Measurements from ENCODE around the gene BCL10. TPM values are rescaled to one million over a fixed set of nuclear protein-coding genes. Genes with fewer than 3 reads are reported as not detected.
A peak's percentile ranks its signal among the peaks of the same experiment; 100 is the strongest.

Gene BCL10
- total RNA-seq, 3 donors from 2014 or later (not counting 1 experiment from before 2014, with no cell fraction given), result 46.3 to 49.2 (median 48.7) TPM

DNA sequence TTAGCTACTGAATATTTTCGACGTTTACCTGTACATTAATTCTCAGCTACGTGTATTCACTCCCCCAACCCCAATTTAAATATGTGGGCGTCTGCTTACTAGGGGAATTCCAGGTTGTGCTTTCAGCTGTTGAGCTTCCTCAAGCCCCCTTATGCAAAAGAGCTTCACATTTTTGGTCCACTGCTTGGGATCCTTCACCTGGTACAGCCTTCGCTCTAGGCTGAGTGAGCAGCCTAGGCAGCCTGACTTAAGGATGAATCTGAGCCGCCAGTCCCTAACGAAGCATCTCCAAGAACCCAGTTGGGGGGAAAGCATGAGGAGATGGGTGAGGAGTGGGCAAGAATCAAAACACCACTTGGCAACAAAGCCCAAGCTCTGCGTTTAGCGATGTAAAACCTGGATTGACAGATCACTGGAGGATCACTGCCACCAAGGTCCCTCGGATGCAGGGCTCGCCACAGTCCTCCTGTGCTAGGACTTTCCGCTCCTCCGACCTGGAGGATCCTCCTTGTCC lies 674 bp downstream of the BCL10 start:
- DNase-seq (peak; percentile 29 to 68), ATAC-seq (no peak)
- Mint-ChIP-seq H3K4me3 (peak overlapping the region; percentile 86), H3K9me3 (no peaks in the 10 kb centered on the region), H3K4me1 (peaks cover 41% of the 10 kb centered on the region in 2 donors), H3K27ac (peak overlapping the region; percentile 88 to 90), H3K27me3 (ENCODE audit: low read depth in 2 of 2) (peaks cover 4 to 5% of the 10 kb centered on the region in 2 donors), H3K36me3 (no peaks in the 10 kb centered on the region)
- H3K4me1 ChIP-seq (ENCODE audit: control insufficient read depth, insufficient read depth, low read length), result peaks cover 9% of the 10 kb centered on the region
- intact Hi-C loops (cut with micrococcal nuclease), result loop anchor here (1.0 to 10.0 kb wide), 3 partner anchors 16 to 1639 kb away; partner anchors contain the start of genes C1orf52, HS2ST1 and SELENOF
- no peaks in the 10 kb centered on the region for H3K27me3 ChIP-seq (ENCODE audit: control insufficient read depth, insufficient read depth, low read length)
- peak overlapping the region; percentile 89 for H3K27ac ChIP-seq (ENCODE audit: low read length)
- no peaks in the 10 kb centered on the region for H3K9me3 ChIP-seq (ENCODE audit: control insufficient read depth, insufficient read depth, low read length)
- WGBS (ENCODE audit: insufficient coverage), result 3% methylated on average over 13 of the region's 13 CpGs
- no peak for TF ChIP-seq CTCF (IDR thresholded peaks at IDR 0.05)
- H3K4me3 ChIP-seq (ENCODE audit: low read length), result peak overlapping the region; percentile 63
- H3K36me3 ChIP-seq (ENCODE audit: control insufficient read depth, insufficient read depth, low read length), result peaks cover 10% of the 10 kb centered on the region

- no peaks in the 10 kb centered on the region for H3K27me3 ChIP-seq (ENCODE audit: control insufficient read depth, insufficient read depth, low read length)
- peaks cover 16% of the 10 kb centered on the region for H3K36me3 ChIP-seq (ENCODE audit: control insufficient read depth, insufficient read depth, low read length)
- Mint-ChIP-seq H3K27ac (peak overlapping the region; percentile 88 to 90), H3K4me3 (peak overlapping the region; percentile 86), H3K36me3 (no peaks in the 10 kb centered on the region), H3K27me3 (ENCODE audit: low read depth in 2 of 2) (peaks cover 4 to 5% of the 10 kb centered on the region in 2 donors), H3K9me3 (no peaks in the 10 kb centered on the region), H3K4me1 (peaks cover 42 to 43% of the 10 kb centered on the region in 2 donors)
- peak overlapping the region; percentile 63 for H3K4me3 ChIP-seq (ENCODE audit: low read length)
- no peak for DNase-seq
- H3K27ac ChIP-seq (ENCODE audit: low read length), result peak overlapping the region; percentile 89
- ATAC-seq, result no peak
- intact Hi-C loops (cut with micrococcal nuclease), result loop anchor here (10.0 kb wide), 1 partner anchor 1640 kb away; the partner anchor contains the start of genes HS2ST1 and SELENOF
- peaks cover 9% of the 10 kb centered on the region for H3K4me1 ChIP-seq (ENCODE audit: control insufficient read depth, insufficient read depth, low read length)
- 71% methylated on average over 1 of the region's 1 CpG for WGBS (ENCODE audit: insufficient coverage)
- no peaks in the 10 kb centered on the region for H3K9me3 ChIP-seq (ENCODE audit: control insufficient read depth, insufficient read depth, low read length)
- no peak for TF ChIP-seq CTCF (IDR thresholded peaks at IDR 0.05)
Measured at GRCh38 chr1:85274969-85275453, 1.4 kb downstream of the BCL10 start.

- H3K36me3 Mint-ChIP-seq, result peaks cover 5% of the 10 kb centered on the region
- ATAC-seq (no peak), DNase-seq (no peak)
- Histone ChIP-seq H3K36me3 (ENCODE audit: control insufficient read depth, insufficient read depth, low read length) (peaks cover 30% of the 10 kb centered on the region), H3K27ac (ENCODE audit: low read length) (no peak overlapping the region), H3K4me1 (ENCODE audit: control insufficient read depth, insufficient read depth, low read length) (peaks cover 9% of the 10 kb centered on the region), H3K9me3 (ENCODE audit: control insufficient read depth, insufficient read depth, low read length) (no peaks in the 10 kb centered on the region), H3K27me3 (ENCODE audit: control insufficient read depth, insufficient read depth, low read length) (no peaks in the 10 kb centered on the region), H3K4me3 (ENCODE audit: low read length) (no peak overlapping the region)
- intact Hi-C loops (cut with micrococcal nuclease), result loop anchor here (10.0 kb wide), 1 partner anchor 1641 kb away; the partner anchor contains the start of genes HS2ST1 and SELENOF
- peak overlapping the region; percentile 22 to 90 for H3K27ac Mint-ChIP-seq
- no peak overlapping the region for H3K4me3 Mint-ChIP-seq
- no peaks in the 10 kb centered on the region for H3K9me3 Mint-ChIP-seq
- no peaks in the 10 kb centered on the region for H3K27me3 Mint-ChIP-seq (ENCODE audit: low read depth in 2 of 2)
- TF ChIP-seq CTCF (IDR thresholded peaks at IDR 0.05), result no peak
- H3K4me1 Mint-ChIP-seq, result peaks cover 49 to 52% of the 10 kb centered on the region in 2 donors
Measured at GRCh38 chr1:85273397-85273796, 3.0 kb downstream of the BCL10 start.
